Left renal cortex interstitium (tissue), 4 donors: Measurements from ENCODE around the gene ZNF699. TPM values are rescaled to one million over a fixed set of nuclear protein-coding genes. Genes with fewer than 3 reads are reported as not detected.
"Not testable (repeated sequence)": the region's sequence is repeated elsewhere in the genome, so short reads cannot be mapped to it uniquely, and the experiment has no call there.

Source experiments
- DNase-seq, 4 donors: peaks; one replicate each; pipeline ENCODE4 v3.0.0-alpha.2; 2013; ENCODE audit warnings: low read depth in 4 of 4, low spot score in 2 of 4, missing footprints in 1 of 4
- polyA plus RNA-seq, 4 donors: library from polyadenylated mRNA; unstranded; fragments of 120-200 nt; gene quantifications; one replicate each; pipeline ENCODE4 v1.2.1, GENCODE V29; 2013; ENCODE audit not compliant: insufficient read length in 4 of 4

The ZNF699 gene
- polyA plus RNA-seq, 4 donors, result 6.5 to 8.7 (median 6.9) TPM

- no peak for DNase-seq
These were observed 14.2 kb downstream of the ZNF699 start for GRCh38 chr19:9295411-9295849.

DNA sequence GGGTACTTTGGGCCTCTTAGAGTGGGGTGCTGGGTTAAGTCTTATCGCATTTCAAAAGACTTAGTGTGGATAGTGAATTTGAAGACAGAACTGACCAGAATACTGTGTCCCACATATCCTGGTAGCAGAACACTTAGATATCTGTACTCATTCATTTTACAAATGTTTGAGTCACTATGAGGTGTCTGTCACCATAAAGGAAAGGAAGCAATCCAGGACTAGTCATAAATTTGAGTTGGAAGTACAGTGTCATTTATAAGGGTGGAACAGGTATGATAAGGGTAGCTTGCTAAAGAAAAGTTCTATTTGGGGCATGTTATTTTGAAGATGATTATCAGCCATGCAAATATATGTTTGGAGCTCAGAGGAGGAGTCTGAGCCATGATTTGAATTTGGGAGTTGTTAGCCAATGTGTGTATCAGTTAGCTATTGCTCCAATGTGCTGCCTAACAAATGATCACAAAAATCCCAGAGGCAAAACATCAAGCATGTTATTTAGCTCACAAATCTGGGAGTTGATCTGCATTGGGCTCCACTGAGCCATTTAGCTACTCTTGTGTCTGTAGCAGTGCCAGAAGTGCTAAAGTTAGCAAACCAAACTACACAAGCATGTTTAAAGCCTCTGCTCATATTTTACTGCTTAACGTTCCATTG, 20.3 kb downstream of the ZNF699 start:
- no peak for DNase-seq

GRCh38 chr19:9283485-9283884, 26.2 kb downstream of the ZNF699 start:
- DNase-seq, result not testable (repeated sequence)

DNA sequence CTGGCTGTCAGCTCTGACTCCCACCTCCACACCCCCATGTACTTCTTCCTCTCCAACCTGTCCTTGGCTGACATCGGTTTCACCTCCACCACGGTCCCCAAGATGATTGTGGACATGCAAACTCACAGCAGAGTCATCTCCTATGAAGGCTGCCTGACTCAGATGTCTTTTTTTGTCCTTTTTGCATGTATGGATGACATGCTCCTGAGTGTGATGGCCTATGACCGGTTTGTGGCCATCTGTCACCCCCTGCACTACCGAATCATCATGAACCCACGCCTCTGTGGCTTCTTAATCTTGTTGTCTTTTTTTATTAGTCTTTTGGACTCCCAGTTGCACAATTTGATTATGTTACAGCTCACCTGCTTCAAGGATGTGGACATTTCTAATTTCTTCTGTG, 58.4 kb downstream of the ZNF699 start:
- DNase-seq, result no peak

DNA sequence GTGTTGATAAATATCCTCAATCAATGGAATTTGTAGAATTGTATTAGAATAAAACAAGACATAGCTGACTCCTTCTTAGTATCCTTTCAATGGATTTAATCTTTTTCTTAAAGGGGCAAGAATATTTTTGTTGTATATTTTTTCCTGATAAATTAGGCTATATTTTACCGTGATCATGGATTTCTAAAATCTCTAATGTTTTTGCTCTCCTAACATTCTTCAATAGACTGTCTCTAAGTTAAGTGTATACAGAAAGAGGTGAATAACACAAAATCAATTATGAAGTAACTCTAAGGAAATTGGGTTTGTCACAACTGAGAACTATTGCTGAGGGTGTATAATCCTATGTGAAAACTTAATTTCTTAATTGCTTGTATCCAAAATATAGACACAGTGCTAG, 59.0 kb downstream of the ZNF699 start, which contains the start of gene OR7E24:
Gene OR7E24, plus strand, starts transcription at position 301 of the 400 bp plus-strand sequence. CDS start 114 bp downstream, outside the sequence.
- DNase-seq, result no peak

Other genes with a start within 250 kb of the ZNF699 start
- under 1 TPM in 3 of 4 donors, not detected in 1; 0.06 to 0.09 (median 0.06) TPM for gene OR1M1, start 222.8 kb downstream of the ZNF699 start, polyA plus RNA-seq
- under 1 TPM in 3 of 4 donors, not detected in 1; 0.04 to 0.05 (median 0.05) TPM for gene OR7G2, start 202.4 kb downstream of the ZNF699 start, polyA plus RNA-seq
- gene OR7G1, start 194.1 kb downstream of the ZNF699 start, polyA plus RNA-seq, result not detected
- not detected for gene OR7G3, start 182.9 kb downstream of the ZNF699 start, polyA plus RNA-seq
- 10 to 100 TPM; 35.2 to 37.9 (median 36.1) TPM for gene ZNF317, start 169.4 kb downstream of the ZNF699 start, polyA plus RNA-seq
- gene OR7D2, start 130.9 kb downstream of the ZNF699 start, polyA plus RNA-seq, result under 1 TPM; 0.05 to 0.21 (median 0.12) TPM
- gene OR7D4, start 90.2 kb downstream of the ZNF699 start, polyA plus RNA-seq, result under 1 TPM in 1 of 4 donors, not detected in 3; 0.03 TPM
- not detected for gene OR7E24, start 58.9 kb downstream of the ZNF699 start, polyA plus RNA-seq
- gene ZNF559, start 14.3 kb upstream of the ZNF699 start, polyA plus RNA-seq, result 10 to 100 TPM; 49.0 to 71.6 (median 62.9) TPM
- 10 to 100 TPM in 2 of 4 donors, 1 to 10 TPM in 2; 6.6 to 16.8 (median 11.4) TPM for gene ZNF177, start 53.2 kb upstream of the ZNF699 start, polyA plus RNA-seq
- 10 to 100 TPM; 29.6 to 81.2 (median 38.0) TPM for gene ZNF266, start 125.7 kb upstream of the ZNF699 start, polyA plus RNA-seq
- under 1 TPM; 0.62 to 0.79 (median 0.77) TPM for gene ZNF560, start 188.8 kb upstream of the ZNF699 start, polyA plus RNA-seq
- gene ZNF426, start 228.8 kb upstream of the ZNF699 start, polyA plus RNA-seq, result 10 to 100 TPM; 19.6 to 23.3 (median 21.4) TPM